IMR-90 (cell line): ENCODE measurements around the gene PPP4C. TPM values are rescaled to one million over a fixed set of nuclear protein-coding genes. Genes with fewer than 3 reads are reported as not detected.

Experiments
- ATAC-seq: fragments of 200-7000 bp; cut with Tn5 transposase; 2 replicates; pipeline ENCODE4 v1.9.1; 2020; ENCODE audit warnings: low read depth, mild to moderate bottlenecking, moderate library complexity
- BruUV-seq: library from RNA; stranded (reverse); fragments of 400-500 nt; replicated peaks from 2 replicates; lab custom pipeline; 2021; lab: Mats Ljungman, UMichigan
- CTCF ChIA-PET: fragments of 300-600 bp; formaldehyde crosslinking; extraction: SDS; loops from one replicate; lab custom pipeline; 2021; ENCODE audit warnings: antibody characterized with exemption; lab: Yijun Ruan, JAX
- POLR2A ChIA-PET: fragments of 300-600 bp; sonication (Branson Sonifier 250); formaldehyde crosslinking; loops from one replicate; lab custom pipeline; 2022; ENCODE audit warnings: antibody characterized with exemption; ENCODE audit not compliant: unreplicated experiment; lab: Charles Lee
- DNase-seq: peaks from one replicate; pipeline ENCODE4 v3.0.0; 2013
- H2AFZ ChIP-seq: replicated peaks from 2 replicates; pipeline ENCODE3; 2013; ENCODE audit warnings: low read length, mild to moderate bottlenecking; ENCODE audit not compliant: poor library complexity
- H2AK5ac ChIP-seq: 2 replicates; pipeline ENCODE4 v1.6.1; 2013; ENCODE audit warnings: low read depth, low read length, inconsistent platforms
- H2AK9ac ChIP-seq: replicated peaks from 2 replicates; pipeline ENCODE3; 2013; ENCODE audit warnings: mild to moderate bottlenecking, low read depth, low read length, moderate library complexity; ENCODE audit not compliant: poor library complexity
- H2BK120ac ChIP-seq: 2 replicates; pipeline ENCODE4 v1.6.1; 2013; ENCODE audit warnings: low read depth, low read length, inconsistent platforms
- H2BK15ac ChIP-seq: 3 replicates; pipeline ENCODE4 v1.6.1; 2013; ENCODE audit warnings: low read depth, low read length, inconsistent platforms
- H2BK20ac ChIP-seq: 2 replicates; pipeline ENCODE4 v1.6.1; 2013; ENCODE audit warnings: low read depth, mild to moderate bottlenecking, inconsistent platforms, low read length, moderate library complexity
- H2BK5ac ChIP-seq: 2 replicates; pipeline ENCODE4 v1.6.1; 2013; ENCODE audit warnings: mild to moderate bottlenecking, low read depth, low read length, inconsistent platforms; ENCODE audit not compliant: poor library complexity, severe bottlenecking
- H3K14ac ChIP-seq: replicated peaks from 2 replicates; pipeline ENCODE4 v1.6.1; 2013; ENCODE audit warnings: low read depth, low read length, inconsistent platforms
- H3K18ac ChIP-seq: 2 replicates; pipeline ENCODE4 v1.6.1; 2013; ENCODE audit warnings: low read depth, low read length, control low read depth
- H3K23ac ChIP-seq: 2 replicates; pipeline ENCODE4 v1.6.1; 2013; ENCODE audit warnings: low read depth, low read length, inconsistent platforms
- H3K27ac ChIP-seq: 2 replicates; pipeline ENCODE4 v1.5.1; 2013; ENCODE audit warnings: mild to moderate bottlenecking, control low read depth, low read length; ENCODE audit not compliant: insufficient read depth
- H3K27me3 ChIP-seq: 2 replicates; pipeline ENCODE4 v1.6.1; 2013; ENCODE audit warnings: low read length; ENCODE audit not compliant: control insufficient read depth, insufficient read depth
- H3K36me3 ChIP-seq: 2 replicates; pipeline ENCODE4 v1.6.1; 2013; ENCODE audit warnings: low read length, mixed read lengths; ENCODE audit not compliant: control insufficient read depth, insufficient read depth
- H3K4ac ChIP-seq: 2 replicates; pipeline ENCODE4 v1.6.1; 2013; ENCODE audit warnings: low read depth, low read length, inconsistent platforms
- H3K4me1 ChIP-seq: 2 replicates; pipeline ENCODE4 v1.6.1; 2013; ENCODE audit warnings: low read length, mixed read lengths; ENCODE audit not compliant: control insufficient read depth, insufficient read depth
- H3K4me2 ChIP-seq: 2 replicates; pipeline ENCODE4 v1.6.1; 2013; ENCODE audit warnings: low read depth, mild to moderate bottlenecking, control low read depth, low read length, moderate library complexity
- H3K4me3 ChIP-seq: 2 replicates; pipeline ENCODE4 v1.5.1; 2013; ENCODE audit warnings: low read depth, mild to moderate bottlenecking, control low read depth, low read length, moderate library complexity; ENCODE audit not compliant: insufficient read depth
- H3K56ac ChIP-seq: 2 replicates; pipeline ENCODE4 v1.6.1; 2013; ENCODE audit warnings: low read length, inconsistent platforms; ENCODE audit not compliant: insufficient read depth; ENCODE audit errors: extremely low read depth
- H3K79me1 ChIP-seq, 2 experiments: 2 replicates each; pipeline ENCODE4 v1.6.1; 2013; ENCODE audit warnings: low read length in 2 of 2, inconsistent platforms in 1 of 2, low read depth in 1 of 2
- H3K9ac ChIP-seq: 2 replicates; pipeline ENCODE4 v1.6.1; 2013; ENCODE audit warnings: low read depth, low read length, control low read depth
- H3K9me1 ChIP-seq: 2 replicates; pipeline ENCODE4 v1.6.1; 2013; ENCODE audit warnings: low read length, inconsistent platforms; ENCODE audit not compliant: insufficient read depth
- H3K9me3 ChIP-seq: 2 replicates; pipeline ENCODE4 v1.6.1; 2013; ENCODE audit warnings: low read length; ENCODE audit not compliant: control insufficient read depth, insufficient read depth
- H4K20me1 ChIP-seq: 2 replicates; pipeline ENCODE4 v1.6.1; 2013; ENCODE audit warnings: low read length, inconsistent platforms; ENCODE audit not compliant: insufficient read depth
- H4K5ac ChIP-seq: 2 replicates; pipeline ENCODE4 v1.6.1; 2013; ENCODE audit warnings: mild to moderate bottlenecking, low read depth, low read length, control low read depth
- H4K8ac ChIP-seq, 2 experiments: 2 replicates each; pipeline ENCODE4 v1.6.1; 2013; ENCODE audit warnings: low read depth in 2 of 2, low read length in 2 of 2, control low read depth in 1 of 2, inconsistent platforms in 1 of 2
- H4K91ac ChIP-seq: 2 replicates; pipeline ENCODE4 v1.6.1; 2013; ENCODE audit warnings: low read depth, low read length, inconsistent platforms; ENCODE audit not compliant: insufficient read depth
- CHD1 ChIP-seq: IDR thresholded peaks from 2 replicates; pipeline ENCODE4 v1.6.1; 2012; ENCODE audit warnings: low read depth, low read length, improper control_type of control experiment
- MAFK ChIP-seq: IDR thresholded peaks from 2 replicates; pipeline ENCODE4 v1.6.1; 2012; ENCODE audit warnings: low read depth, low read length, improper control_type of control experiment
- MAZ ChIP-seq: IDR thresholded peaks from 2 replicates; pipeline ENCODE4 v1.6.1; 2012; ENCODE audit warnings: low read depth, mild to moderate bottlenecking, low read length, improper control_type of control experiment, moderate library complexity, borderline replicate concordance
- MXI1 ChIP-seq: IDR thresholded peaks from 2 replicates; pipeline ENCODE4 v1.6.1; 2012; ENCODE audit warnings: low read depth, mild to moderate bottlenecking, low read length, moderate library complexity, borderline replicate concordance
- NFE2L2 ChIP-seq: fragments of 150-350 bp; IDR thresholded peaks from 2 replicates; pipeline ENCODE4 v1.6.1; 2016; ENCODE audit warnings: low read depth, mild to moderate bottlenecking, low read length
- SMC3 ChIP-seq: fragments of 150-350 bp; IDR thresholded peaks from 2 replicates; pipeline ENCODE4 v1.6.1; 2016; ENCODE audit warnings: low read depth, mild to moderate bottlenecking, antibody characterized with exemption, low read length, moderate library complexity
- WGBS, 2 experiments: methylation state at CpG; one replicate each; pipeline versions ENCODE4 v1.1.5 to v1.1.7; 2013; ENCODE audit warnings: missing lambda C conversion rate in 2 of 2; ENCODE audit not compliant: insufficient read length in 1 of 2; ENCODE audit errors: extremely low coverage in 2 of 2; 5-methylcytosine and 5-hydroxymethylcytosine counted together
- dilution Hi-C: fragments of 300-500 bp; cut with HindIII; formaldehyde crosslinking; loops from one replicate; pipeline ENCODE4 v1.14.3; 2018; ENCODE audit warnings: low sequenced_read_pairs; ENCODE audit not compliant: unreplicated experiment
- in situ Hi-C: fragments of 300-500 bp; cut with MboI; formaldehyde crosslinking; loops from 3 replicates; pipeline ENCODE4 v1.14.3; 2019; ENCODE audit warnings: low sequenced_read_pairs, inconsistent platforms, mixed read lengths
- intact Hi-C: fragments of 100-400 bp; cut with micrococcal nuclease; formaldehyde crosslinking; loops from 2 replicates; pipeline ENCODE4 v1.10.0; 2022
- polyA plus RNA-seq, 3 experiments: library from polyadenylated mRNA; depleted of rRNA; stranded (reverse); fragments of >200 nt; gene quantifications; 2 replicates each; pipeline ENCODE4 v1.2.3, GENCODE V29; 2012; ENCODE audit warnings: low replicate concordance in 1 of 3
- total RNA-seq: library from RNA; depleted of rRNA; stranded (reverse); fragments of >200 nt; gene quantifications from 2 replicates; pipeline ENCODE4 v1.2.3, GENCODE V29; 2012

The PPP4C gene
- total and polyA plus RNA-seq, 2 of the 4 experiments (the other 2 are of a cell fraction), result 200 to 209 TPM

DNA sequence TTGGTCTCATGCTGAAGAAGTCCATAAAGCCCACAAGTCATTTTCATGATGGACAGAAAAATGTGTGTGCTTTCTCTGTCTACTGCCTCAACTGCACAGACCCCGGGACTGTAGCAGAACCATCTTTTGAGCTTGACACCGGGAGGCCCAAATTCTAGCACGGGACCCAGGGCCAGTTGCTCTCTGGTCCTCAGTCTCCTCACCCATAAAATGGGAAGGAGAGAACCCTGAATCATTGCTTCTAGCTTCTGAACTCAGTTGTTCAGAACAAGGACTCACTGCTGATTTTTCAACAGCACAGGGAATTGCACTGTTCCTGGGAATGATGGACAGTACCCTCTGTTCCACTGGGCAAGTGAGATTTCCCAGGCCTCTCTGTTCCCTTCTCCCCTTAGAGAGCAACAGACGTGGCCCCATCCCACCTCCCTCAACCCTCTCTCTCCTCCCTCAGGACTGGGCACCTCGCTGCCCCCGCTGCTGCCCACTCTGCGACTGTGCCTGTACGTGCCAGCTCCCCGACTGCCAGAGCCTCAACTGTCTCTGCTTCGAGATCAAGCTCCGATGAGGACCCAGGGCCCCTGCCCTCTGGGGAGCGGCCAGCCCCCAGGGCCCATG lies 12.4 kb upstream of the PPP4C start:
- Histone ChIP-seq H3K4ac (peak overlapping the region; percentile 100), H3K14ac (peak overlapping the region; percentile 100), H2BK120ac (peak overlapping the region; percentile 98), H3K36me3 (peaks cover 19% of the 10 kb centered on the region), H3K56ac (no peak overlapping the region), H4K8ac (peak overlapping the region; percentile 86 to 99), H3K18ac (peak overlapping the region; percentile 93), H2BK15ac (peak overlapping the region; percentile 16; the same call in 2 of the 3 replicates), H3K4me3 (no peak overlapping the region), H3K27ac (peak overlapping the region; percentile 97), H2BK5ac (peak overlapping the region; percentile 99), H2AFZ (peak overlapping the region; percentile 89), H4K91ac (peak overlapping the region; percentile 99), H4K5ac (peak overlapping the region; percentile 98), H3K27me3 (no peaks in the 10 kb centered on the region), H2BK20ac (peak overlapping the region; percentile 62), H3K9me3 (no peaks in the 10 kb centered on the region), H3K4me2 (peak overlapping the region; percentile 93), H3K4me1 (peaks cover 25% of the 10 kb centered on the region), H4K20me1 (peaks cover 28% of the 10 kb centered on the region), H2AK9ac (peak overlapping the region; percentile 100), H3K79me1 (peaks cover 15 to 35% of the 10 kb centered on the region in 2 experiments; a peak in 3 of 4 replicates), H2AK5ac (peak overlapping the region; percentile 98), H3K23ac (peak overlapping the region; percentile 99), H3K9me1 (peaks cover 16% of the 10 kb centered on the region), H3K9ac (peak overlapping the region; percentile 92)
- dilution Hi-C loops (no loop called here), intact Hi-C loops (no loop called here), in situ Hi-C loops (no loop called here)
- ATAC-seq (no peak), DNase-seq (no peak)
- CTCF ChIA-PET, result interaction anchor here (1.0 kb wide), 1 partner anchor 8 kb away, joined by 3 read pairs; no protein-coding TSS in a partner anchor
- BruUV-seq, result no TSS peak
- POLR2A ChIA-PET, result no interaction called here
- 70% methylated on average over 8 of the region's 12 CpGs; no CpG with 5 or more reads in 1 of the 2 experiments for WGBS, 2 experiments
- no peak for TF ChIP-seq SMC3
- no peak for TF ChIP-seq CHD1
- TF ChIP-seq NFE2L2, result no peak
- TF ChIP-seq MXI1, result no peak
- TF ChIP-seq MAFK, result no peak
- TF ChIP-seq MAZ, result no peak
